Mesangial cell (primary cell): ENCODE data around the gene CAAP1. TPM values are rescaled to one million over a fixed set of nuclear protein-coding genes. Genes with fewer than 3 reads are reported as not detected.

Experiments used
- total RNA-seq: library from RNA; depleted of rRNA; stranded (reverse); fragments of >200 nt; gene quantifications from 2 replicates; pipeline ENCODE4 v1.2.3, GENCODE V29; 2015

Gene CAAP1
- total RNA-seq = 9.8 and 13.0 TPM in 2 replicates

GRCh38 chr9:26892251-26893029, at the start of gene CAAP1:
TSS of gene CAAP1 (minus strand) at chr9:26892802. CDS start at chr9:26892715, 87 bp downstream.

Other genes starting within 250 kb of the CAAP1 start
- gene PLAA, start 54.4 kb upstream of the CAAP1 start, total RNA-seq = 31.4 and 39.1 TPM in 2 replicates
- gene IFT74, start 63.6 kb upstream of the CAAP1 start, total RNA-seq = 4.9 and 6.5 TPM in 2 replicates
- gene LRRC19, start 112.9 kb upstream of the CAAP1 start, total RNA-seq = under 0.01 TPM in 1 of 2 replicates, not detected in the other
- gene TEK, start 216.4 kb upstream of the CAAP1 start, total RNA-seq = 0.98 and 3.4 TPM in 2 replicates